ENCODE results near the gene ANKRD52. TPM values are rescaled to one million over a fixed set of nuclear protein-coding genes. Genes with fewer than 3 reads are reported as not detected.

ANKRD52 gene
- total and polyA plus RNA-seq, 9 of the 15 experiments (the other 6 are each of a cell fraction or from before 2014, with no cell fraction given) = 0.52 to 46.8 (median 7.9) TPM

DNA sequence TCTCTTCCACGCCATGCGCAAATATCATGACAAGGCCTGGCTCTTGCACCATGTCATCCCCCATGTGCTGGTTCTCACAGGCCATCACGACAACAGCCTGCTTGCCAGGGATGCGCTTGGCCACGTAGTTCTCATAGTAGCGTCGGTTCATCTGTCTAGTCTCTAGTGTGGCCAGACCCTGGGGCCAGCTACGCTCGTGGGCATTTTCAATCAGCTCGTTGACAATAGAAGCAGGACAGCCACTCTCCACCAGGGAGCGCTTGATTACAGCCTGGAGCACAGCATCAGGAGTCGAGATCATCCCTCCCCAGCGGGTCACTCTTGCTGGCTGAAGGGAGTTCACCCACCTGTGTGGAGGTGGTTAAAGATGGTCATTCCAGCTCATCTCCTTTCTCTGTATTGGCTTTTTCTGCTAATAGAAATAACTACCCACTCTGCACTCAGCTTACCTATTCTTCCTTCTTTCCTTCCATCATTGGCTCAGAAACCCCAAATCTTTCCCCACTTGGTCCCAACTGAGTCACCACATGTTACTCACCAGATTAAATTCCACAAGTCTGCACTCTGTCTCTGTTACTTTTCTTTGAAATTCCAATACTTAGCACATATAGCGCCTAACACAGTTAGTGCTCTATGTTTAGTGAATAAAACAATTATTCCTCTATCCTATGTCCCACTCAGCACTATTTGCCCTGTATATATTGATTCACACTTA, 51.6 kb downstream of the ANKRD52 start (continued):
- TF ChIP-seq POLR2H (tag; IDR thresholded peaks at IDR 0.05; ENCODE audit: low read depth) (no peak), LCOR (CRISPR knock-in tag; IDR thresholded peaks at IDR 0.05) (no peak), ZNF263 (CRISPR knock-in tag; IDR thresholded peaks at IDR 0.05; ENCODE audit: borderline replicate concordance) (peak; percentile 91), ZFP30 (CRISPR knock-in tag; IDR thresholded peaks at IDR 0.05; ENCODE audit: borderline replicate concordance) (no peak), FOXP1 (CRISPR knock-in tag; IDR thresholded peaks at IDR 0.05) (no peak), KDM1A (IDR thresholded peaks at IDR 0.05) (no peak), HDAC1 (IDR thresholded peaks at IDR 0.05) (no peak), MTA2 (IDR thresholded peaks at IDR 0.05; ENCODE audit: low read depth) (no peak), POLR2AphosphoS2 (IDR thresholded peaks at IDR 0.05; ENCODE audit: low read length) (no peak), ZNF780A (CRISPR knock-in tag; IDR thresholded peaks at IDR 0.05) (no peak), CBFB (CRISPR knock-in tag; IDR thresholded peaks at IDR 0.05) (no peak), GATA2 (CRISPR knock-in tag; IDR thresholded peaks at IDR 0.05) (no peak), PML (IDR thresholded peaks at IDR 0.05; ENCODE audit: low read length) (no peak), PHF8 (IDR thresholded peaks at IDR 0.05; ENCODE audit: borderline replicate concordance, low read length) (no peak), ZNF316 (IDR thresholded peaks at IDR 0.05) (peak; percentile 3; the same call in 1 of the 2 replicates), BHLHE40 (IDR thresholded peaks at IDR 0.05; ENCODE audit: low read length) (no peak), ZNF165 (CRISPR knock-in tag; IDR thresholded peaks at IDR 0.05; ENCODE audit: borderline replicate concordance) (no peak)
- TF ChIP-seq, protein P1, sequence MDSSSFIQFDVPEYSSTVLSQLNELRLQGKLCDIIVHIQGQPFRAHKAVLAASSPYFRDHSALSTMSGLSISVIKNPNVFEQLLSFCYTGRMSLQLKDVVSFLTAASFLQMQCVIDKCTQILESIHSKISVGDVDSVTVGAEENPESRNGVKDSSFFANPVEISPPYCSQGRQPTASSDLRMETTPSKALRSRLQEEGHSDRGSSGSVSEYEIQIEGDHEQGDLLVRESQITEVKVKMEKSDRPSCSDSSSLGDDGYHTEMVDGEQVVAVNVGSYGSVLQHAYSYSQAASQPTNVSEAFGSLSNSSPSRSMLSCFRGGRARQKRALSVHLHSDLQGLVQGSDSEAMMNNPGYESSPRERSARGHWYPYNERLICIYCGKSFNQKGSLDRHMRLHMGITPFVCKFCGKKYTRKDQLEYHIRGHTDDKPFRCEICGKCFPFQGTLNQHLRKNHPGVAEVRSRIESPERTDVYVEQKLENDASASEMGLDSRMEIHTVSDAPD (CRISPR knock-in tag; IDR thresholded peaks at IDR 0.05) = no peak
- TF ChIP-seq, protein P2, sequence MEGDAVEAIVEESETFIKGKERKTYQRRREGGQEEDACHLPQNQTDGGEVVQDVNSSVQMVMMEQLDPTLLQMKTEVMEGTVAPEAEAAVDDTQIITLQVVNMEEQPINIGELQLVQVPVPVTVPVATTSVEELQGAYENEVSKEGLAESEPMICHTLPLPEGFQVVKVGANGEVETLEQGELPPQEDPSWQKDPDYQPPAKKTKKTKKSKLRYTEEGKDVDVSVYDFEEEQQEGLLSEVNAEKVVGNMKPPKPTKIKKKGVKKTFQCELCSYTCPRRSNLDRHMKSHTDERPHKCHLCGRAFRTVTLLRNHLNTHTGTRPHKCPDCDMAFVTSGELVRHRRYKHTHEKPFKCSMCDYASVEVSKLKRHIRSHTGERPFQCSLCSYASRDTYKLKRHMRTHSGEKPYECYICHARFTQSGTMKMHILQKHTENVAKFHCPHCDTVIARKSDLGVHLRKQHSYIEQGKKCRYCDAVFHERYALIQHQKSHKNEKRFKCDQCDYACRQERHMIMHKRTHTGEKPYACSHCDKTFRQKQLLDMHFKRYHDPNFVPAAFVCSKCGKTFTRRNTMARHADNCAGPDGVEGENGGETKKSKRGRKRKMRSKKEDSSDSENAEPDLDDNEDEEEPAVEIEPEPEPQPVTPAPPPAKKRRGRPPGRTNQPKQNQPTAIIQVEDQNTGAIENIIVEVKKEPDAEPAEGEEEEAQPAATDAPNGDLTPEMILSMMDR (IDR thresholded peaks at IDR 0.05 in 2 of 3, conservative IDR thresholded peaks at IDR 0.05 in 1 of 3; ENCODE audit: insufficient read depth in 2 of 3, low read depth in 1 of 3, low read length in 3 of 3) = peak; percentile 83 to 89 (median 83)
- TF ChIP-seq, protein P3, sequence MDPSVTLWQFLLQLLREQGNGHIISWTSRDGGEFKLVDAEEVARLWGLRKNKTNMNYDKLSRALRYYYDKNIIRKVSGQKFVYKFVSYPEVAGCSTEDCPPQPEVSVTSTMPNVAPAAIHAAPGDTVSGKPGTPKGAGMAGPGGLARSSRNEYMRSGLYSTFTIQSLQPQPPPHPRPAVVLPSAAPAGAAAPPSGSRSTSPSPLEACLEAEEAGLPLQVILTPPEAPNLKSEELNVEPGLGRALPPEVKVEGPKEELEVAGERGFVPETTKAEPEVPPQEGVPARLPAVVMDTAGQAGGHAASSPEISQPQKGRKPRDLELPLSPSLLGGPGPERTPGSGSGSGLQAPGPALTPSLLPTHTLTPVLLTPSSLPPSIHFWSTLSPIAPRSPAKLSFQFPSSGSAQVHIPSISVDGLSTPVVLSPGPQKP (CRISPR knock-in tag; IDR thresholded peaks at IDR 0.05) = no peak
- TF ChIP-seq, protein P4, sequence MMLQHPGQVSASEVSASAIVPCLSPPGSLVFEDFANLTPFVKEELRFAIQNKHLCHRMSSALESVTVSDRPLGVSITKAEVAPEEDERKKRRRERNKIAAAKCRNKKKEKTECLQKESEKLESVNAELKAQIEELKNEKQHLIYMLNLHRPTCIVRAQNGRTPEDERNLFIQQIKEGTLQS (IDR thresholded peaks at IDR 0.05) = no peak
- TF ChIP-seq, protein P4 (CRISPR knock-in tag; conservative IDR thresholded peaks at IDR 0.05) = no peak
- TF ChIP-seq, protein P5, sequence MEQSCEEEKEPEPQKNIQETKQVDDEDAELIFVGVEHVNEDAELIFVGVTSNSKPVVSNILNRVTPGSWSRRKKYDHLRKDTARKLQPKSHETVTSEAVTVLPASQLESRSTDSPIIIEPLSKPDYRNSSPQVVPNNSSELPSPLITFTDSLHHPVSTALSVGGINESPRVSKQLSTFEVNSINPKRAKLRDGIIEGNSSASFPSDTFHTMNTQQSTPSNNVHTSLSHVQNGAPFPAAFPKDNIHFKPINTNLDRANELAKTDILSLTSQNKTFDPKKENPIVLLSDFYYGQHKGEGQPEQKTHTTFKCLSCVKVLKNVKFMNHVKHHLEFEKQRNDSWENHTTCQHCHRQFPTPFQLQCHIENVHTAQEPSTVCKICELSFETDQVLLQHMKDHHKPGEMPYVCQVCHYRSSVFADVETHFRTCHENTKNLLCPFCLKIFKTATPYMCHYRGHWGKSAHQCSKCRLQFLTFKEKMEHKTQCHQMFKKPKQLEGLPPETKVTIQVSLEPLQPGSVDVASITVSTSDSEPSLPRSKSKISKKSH (CRISPR knock-in tag; IDR thresholded peaks at IDR 0.05) = no peak

Data from K562 (cell line).